PFSK-1 (cell line): ENCODE results near the gene ZNF248.

Source experiments
- FOXP2 ChIP-seq: optimal IDR thresholded peaks from 2 replicates; pipeline ENCODE3; 2011; ENCODE audit warnings: borderline replicate concordance, control low read depth, inconsistent platforms; ENCODE audit not compliant: insufficient read depth; ENCODE audit errors: extremely low read length, extremely low read depth
- POLR2AphosphoS5 ChIP-seq: IDR thresholded peaks from 2 replicates; pipeline ENCODE4 v1.6.1; 2012; ENCODE audit warnings: low read depth, mild to moderate bottlenecking, control low read depth, low read length, moderate library complexity
- REST ChIP-seq, 2 experiments: IDR thresholded peaks; 2 replicates each; pipeline versions ENCODE4 v1.6.1 to v1.8.0; 2011 to 2012; ENCODE audit warnings: low read depth in 2 of 2, low read length in 2 of 2, control low read depth in 1 of 2, inconsistent platforms in 1 of 2, mild to moderate bottlenecking in 1 of 2, moderate library complexity in 1 of 2; ENCODE audit not compliant: insufficient read depth in 1 of 2
- SIN3A ChIP-seq: IDR thresholded peaks from 2 replicates; pipeline ENCODE4 v1.6.1; 2012; ENCODE audit warnings: mild to moderate bottlenecking, low read length, moderate library complexity, borderline replicate concordance; ENCODE audit not compliant: insufficient read depth
- TAF1 ChIP-seq: IDR thresholded peaks from 2 replicates; pipeline ENCODE4 v1.6.1; 2012; ENCODE audit warnings: low read length, control low read depth, borderline replicate concordance; ENCODE audit not compliant: insufficient read depth

ZNF248 gene

GRCh38 chr10:37865957-37866803 lies 8.8 kb upstream of the ZNF248 start:
- TF ChIP-seq REST (IDR thresholded peaks at IDR 0.05; ENCODE audit: insufficient read depth in 1 of 2, low read depth in 2 of 2, low read length in 2 of 2) = no peak
- TF ChIP-seq FOXP2 = no peak
- TF ChIP-seq TAF1 = no peak
- no peak for TF ChIP-seq POLR2AphosphoS5
- TF ChIP-seq SIN3A = no peak

GRCh38 chr10:37865264-37865663 lies 7.9 kb upstream of the ZNF248 start:
- TF ChIP-seq SIN3A (no peak), FOXP2 (no peak), POLR2AphosphoS5 (no peak), TAF1 (no peak), REST (IDR thresholded peaks at IDR 0.05; ENCODE audit: insufficient read depth in 1 of 2, low read depth in 2 of 2, low read length in 2 of 2) (no peak)

- no peak for TF ChIP-seq FOXP2
- TF ChIP-seq SIN3A = no peak
- TF ChIP-seq POLR2AphosphoS5 = no peak
- no peak for TF ChIP-seq TAF1
- TF ChIP-seq REST (IDR thresholded peaks at IDR 0.05; ENCODE audit: insufficient read depth in 1 of 2, low read depth in 2 of 2, low read length in 2 of 2) = no peak
Observed at GRCh38 chr10:37860494-37861190, 3.2 kb upstream of the ZNF248 start.

GRCh38 chr10:37856881-37857286 lies 526 bp downstream of the ZNF248 start:
- TF ChIP-seq REST (IDR thresholded peaks at IDR 0.05; ENCODE audit: insufficient read depth in 1 of 2, low read depth in 2 of 2, low read length in 2 of 2) (no peak), TAF1 (no peak), POLR2AphosphoS5 (no peak), SIN3A (no peak)
